Neural progenitor cell (in vitro differentiated cells): Measurements from ENCODE around the gene PRKAA1. TPM values are rescaled to one million over a fixed set of nuclear protein-coding genes. Genes with fewer than 3 reads are reported as not detected.
A peak's percentile ranks its signal among the peaks of the same experiment; 100 is the strongest.
"Not testable (repeated sequence)": the region's sequence is repeated elsewhere in the genome, so short reads cannot be mapped to it uniquely, and the experiment has no call there.

Source experiments
- DNase-seq: peaks from one replicate; pipeline ENCODE4 v3.0.0-alpha.2; 2016; ENCODE audit warnings: low spot score
- H2AFZ ChIP-seq: fragments of 200-600 bp; sonication (generic); replicated peaks from 2 replicates; pipeline ENCODE4 v1.6.1; 2016; ENCODE audit warnings: antibody characterized with exemption
- H3F3A ChIP-seq: fragments of 200-600 bp; sonication (generic); 2 replicates; pipeline ENCODE4 v1.6.1; 2016; ENCODE audit warnings: antibody characterized with exemption, low read depth
- H3K27ac ChIP-seq: fragments of 200-600 bp; sonication (generic); 2 replicates; pipeline ENCODE4 v1.5.1; 2016; ENCODE audit warnings: mild to moderate bottlenecking
- H3K27me3 ChIP-seq: fragments of 200-600 bp; sonication (generic); 2 replicates; pipeline ENCODE4 v1.6.1; 2016; ENCODE audit warnings: mild to moderate bottlenecking, moderate library complexity
- H3K36me3 ChIP-seq: fragments of 200-600 bp; sonication (generic); 2 replicates; pipeline ENCODE4 v1.5.1; 2016
- H3K4me1 ChIP-seq: fragments of 200-600 bp; sonication (generic); 2 replicates; pipeline ENCODE4 v1.6.1; 2016; ENCODE audit warnings: mixed run types
- H3K4me2 ChIP-seq: fragments of 200-600 bp; sonication (generic); 2 replicates; pipeline ENCODE4 v1.6.1; 2016
- H3K4me3 ChIP-seq: fragments of 200-600 bp; sonication (generic); 2 replicates; pipeline ENCODE4 v1.5.1; 2016
- H3K79me2 ChIP-seq: fragments of 200-600 bp; sonication (generic); 2 replicates; pipeline ENCODE4 v1.6.1; 2016; ENCODE audit warnings: low read depth
- H3K9ac ChIP-seq: fragments of 200-600 bp; sonication (generic); 2 replicates; pipeline ENCODE4 v1.6.1; 2016
- H3K9me3 ChIP-seq: fragments of 200-600 bp; sonication (generic); 2 replicates; pipeline ENCODE4 v1.5.1; 2016; ENCODE audit warnings: low read depth
- H4K20me1 ChIP-seq: fragments of 200-600 bp; sonication (generic); 2 replicates; pipeline ENCODE4 v1.6.1; 2016; ENCODE audit warnings: low read depth
- H3K27ac Mint-ChIP-seq: 3 replicates; pipeline ENCODE4 v1.8.0; 2021; ENCODE audit warnings: mixed read lengths
- H3K27me3 Mint-ChIP-seq: 2 replicates; pipeline ENCODE4 v1.8.0; 2022; ENCODE audit warnings: low read depth, mild to moderate bottlenecking, inconsistent platforms, moderate library complexity, mixed read lengths; ENCODE audit not compliant: insufficient read depth
- H3K36me3 Mint-ChIP-seq: 3 replicates; pipeline ENCODE4 v1.8.0; 2021; ENCODE audit warnings: mixed read lengths
- H3K4me1 Mint-ChIP-seq: 3 replicates; pipeline ENCODE4 v1.8.0; 2021; ENCODE audit warnings: mixed read lengths
- H3K4me3 Mint-ChIP-seq: 3 replicates; pipeline ENCODE4 v1.8.0; 2021; ENCODE audit warnings: mild to moderate bottlenecking, moderate library complexity, mixed read lengths
- H3K9me3 Mint-ChIP-seq: 3 replicates; pipeline ENCODE4 v1.8.0; 2020; ENCODE audit warnings: mixed read lengths
- CTCF ChIP-seq: fragments of 200-600 bp; sonication (generic); IDR thresholded peaks from 2 replicates; pipeline ENCODE4 v1.5.1; 2017; ENCODE audit warnings: antibody characterized with exemption, mild to moderate bottlenecking
- EZH2 ChIP-seq: fragments of 200-600 bp; sonication (generic); IDR thresholded peaks from 2 replicates; pipeline ENCODE4 v1.6.1; 2017; ENCODE audit warnings: antibody characterized with exemption, mild to moderate bottlenecking, moderate library complexity
- EZH2phosphoT487 ChIP-seq: fragments of 200-600 bp; sonication (generic); IDR thresholded peaks from 2 replicates; pipeline ENCODE4 v1.6.1; 2017; ENCODE audit warnings: antibody characterized with exemption
- total RNA-seq: library from RNA; depleted of rRNA; stranded (reverse); fragments of >200 nt; gene quantifications from 2 replicates; pipeline ENCODE4 v1.2.3, GENCODE V29; 2015; ENCODE audit warnings: low replicate concordance

Gene PRKAA1
- total RNA-seq, 1 donor from 2014 or later: 58.5 TPM

- TF ChIP-seq EZH2 (no peak), EZH2phosphoT487 (no peak), CTCF (no peak)
- H3F3A ChIP-seq: peaks cover 24% of the 10 kb centered on the region
- H3K36me3 Mint-ChIP-seq: peaks cover 27% of the 10 kb centered on the region
- peak overlapping the region; percentile 54 for H3K9ac ChIP-seq
- H3K4me3 Mint-ChIP-seq: peak overlapping the region; percentile 94
- peak overlapping the region; percentile 78 for H2AFZ ChIP-seq
- H3K4me1 Mint-ChIP-seq: peaks cover 21% of the 10 kb centered on the region
- DNase-seq: peak; percentile 89
- H3K4me1 ChIP-seq: peaks cover 17% of the 10 kb centered on the region
- peaks cover 12% of the 10 kb centered on the region for H3K9me3 Mint-ChIP-seq
- H3K4me3 ChIP-seq: peak overlapping the region; percentile 81
- H3K4me2 ChIP-seq: peak overlapping the region; percentile 89
- H3K27me3 Mint-ChIP-seq: peaks cover 5% of the 10 kb centered on the region
- H3K79me2 ChIP-seq: peaks cover 52% of the 10 kb centered on the region
- H4K20me1 ChIP-seq: peaks cover 32% of the 10 kb centered on the region
- no peaks in the 10 kb centered on the region for H3K36me3 ChIP-seq
- no peak overlapping the region for H3K27ac Mint-ChIP-seq
- peaks cover 11% of the 10 kb centered on the region for H3K27me3 ChIP-seq
- peak overlapping the region; percentile 88 for H3K27ac ChIP-seq
- no peaks in the 10 kb centered on the region for H3K9me3 ChIP-seq
Measured at GRCh38 chr5:40797273-40798011, 732 bp downstream of the PRKAA1 start.

DNA sequence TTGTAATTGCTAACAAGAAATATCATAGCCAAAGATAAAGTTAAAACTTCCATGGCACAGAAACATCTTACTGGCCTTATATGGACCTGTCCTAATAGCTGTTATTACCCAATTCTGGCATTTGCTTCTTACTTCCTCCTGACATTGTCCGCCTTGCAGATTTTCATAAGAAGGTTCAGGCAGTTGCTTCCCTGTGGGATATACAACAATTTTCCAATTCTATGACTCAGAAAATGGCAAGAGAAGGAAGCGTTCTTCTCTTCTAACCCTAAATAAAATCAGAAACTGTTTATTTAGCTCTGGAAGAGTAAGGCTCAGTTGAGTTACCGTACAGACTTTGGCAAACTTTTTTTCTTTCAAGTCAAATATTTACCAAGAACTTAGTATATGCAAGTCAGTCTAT lies 1.7 kb downstream of the PRKAA1 start:
- H2AFZ ChIP-seq: no peak overlapping the region
- peaks cover 41% of the 10 kb centered on the region for H4K20me1 ChIP-seq
- no peaks in the 10 kb centered on the region for H3K36me3 ChIP-seq
- peak overlapping the region; percentile 89 for H3K4me2 ChIP-seq
- no peak overlapping the region for H3K9ac ChIP-seq
- H3K4me1 ChIP-seq: peaks cover 13% of the 10 kb centered on the region
- Mint-ChIP-seq H3K4me3 (peak overlapping the region; percentile 79), H3K4me1 (peaks cover 17% of the 10 kb centered on the region), H3K27me3 (peaks cover 5% of the 10 kb centered on the region), H3K9me3 (peaks cover 12% of the 10 kb centered on the region), H3K36me3 (peaks cover 25% of the 10 kb centered on the region), H3K27ac (no peak overlapping the region)
- peaks cover 61% of the 10 kb centered on the region for H3K79me2 ChIP-seq
- no peak for TF ChIP-seq CTCF
- H3F3A ChIP-seq: peaks cover 21% of the 10 kb centered on the region
- no peak overlapping the region for H3K27ac ChIP-seq
- peak overlapping the region; percentile 81 for H3K4me3 ChIP-seq
- no peak for DNase-seq
- H3K9me3 ChIP-seq: no peaks in the 10 kb centered on the region
- peaks cover 11% of the 10 kb centered on the region for H3K27me3 ChIP-seq

DNA sequence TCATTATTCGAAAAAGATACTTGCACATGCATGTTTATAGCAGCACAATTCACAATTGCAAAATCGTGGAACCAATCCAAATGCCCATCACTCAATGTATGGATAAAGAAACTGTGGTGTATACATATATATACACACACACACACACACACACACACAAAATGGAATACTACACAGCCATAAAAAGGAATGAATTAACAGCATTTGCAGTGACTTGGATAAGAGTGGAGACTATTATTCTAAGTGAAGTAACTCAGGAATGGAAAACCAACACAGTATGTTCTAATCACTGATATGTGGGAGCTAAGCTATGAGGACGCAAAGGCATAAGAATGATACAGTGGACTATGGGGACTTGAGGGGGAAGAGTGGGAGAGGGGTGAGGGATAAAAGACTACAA lies 3.3 kb downstream of the PRKAA1 start:
- not testable (repeated sequence) for DNase-seq, H3K9me3 ChIP-seq, H2AFZ ChIP-seq, H3K9ac ChIP-seq, H3K27me3 ChIP-seq, H3K27me3 Mint-ChIP-seq, H3K36me3 ChIP-seq, H3K27ac Mint-ChIP-seq, H3K4me2 ChIP-seq, H3K27ac ChIP-seq, H3K4me3 Mint-ChIP-seq, H3K4me3 ChIP-seq
- H3K4me1 ChIP-seq: peaks cover 13% of the 10 kb centered on the region
- peaks cover 52% of the 10 kb centered on the region for H4K20me1 ChIP-seq
- H3K79me2 ChIP-seq: peaks cover 77% of the 10 kb centered on the region
- Mint-ChIP-seq H3K9me3 (peaks cover 15% of the 10 kb centered on the region), H3K4me1 (peaks cover 17% of the 10 kb centered on the region), H3K36me3 (peaks cover 29% of the 10 kb centered on the region)
- H3F3A ChIP-seq: peaks cover 20% of the 10 kb centered on the region

GRCh38 chr5:40794340-40794739 lies 3.8 kb downstream of the PRKAA1 start:
- not testable (repeated sequence) for H2AFZ ChIP-seq, DNase-seq, H3K27me3 ChIP-seq, H3K36me3 ChIP-seq, H3K27me3 Mint-ChIP-seq, H3K9ac ChIP-seq, H3K9me3 ChIP-seq, H3K4me2 ChIP-seq, H3K4me3 Mint-ChIP-seq, H3K27ac ChIP-seq, H3K4me3 ChIP-seq, H3K27ac Mint-ChIP-seq
- Histone ChIP-seq H4K20me1 (peaks cover 53% of the 10 kb centered on the region), H3F3A (peaks cover 14% of the 10 kb centered on the region), H3K4me1 (peaks cover 12% of the 10 kb centered on the region), H3K79me2 (peaks cover 83% of the 10 kb centered on the region)
- peaks cover 31% of the 10 kb centered on the region for H3K36me3 Mint-ChIP-seq
- H3K4me1 Mint-ChIP-seq: peaks cover 14% of the 10 kb centered on the region
- peaks cover 18% of the 10 kb centered on the region for H3K9me3 Mint-ChIP-seq

- not testable (repeated sequence) for H3K27ac Mint-ChIP-seq, H3K4me1 ChIP-seq
Measured at GRCh38 chr5:40792691-40793090, 5.5 kb downstream of the PRKAA1 start.

More at GRCh38 chr5:40792691-40793090, 5.5 kb downstream of the PRKAA1 start:
- H3K36me3 Mint-ChIP-seq: peaks cover 47% of the 10 kb centered on the region
- Histone ChIP-seq H4K20me1 (peaks cover 53% of the 10 kb centered on the region), H3K79me2 (peaks cover 99% of the 10 kb centered on the region)
- not testable (repeated sequence) for H3K36me3 ChIP-seq, H3K9ac ChIP-seq, H3K4me3 Mint-ChIP-seq, DNase-seq, H2AFZ ChIP-seq, H3K9me3 ChIP-seq, H3F3A ChIP-seq, H3K27me3 Mint-ChIP-seq, H3K4me3 ChIP-seq, H3K4me1 Mint-ChIP-seq, H3K27me3 ChIP-seq, H3K4me2 ChIP-seq, H3K27ac ChIP-seq
- peaks cover 34% of the 10 kb centered on the region for H3K9me3 Mint-ChIP-seq
